Spleen (tissue), 7 donors: ENCODE results near the gene KAT8.
"Not testable (repeated sequence)": the region's sequence is repeated elsewhere in the genome, so short reads cannot be mapped to it uniquely, and the experiment has no call there.

Source experiments
- POLR2A ChIP-seq, 3 donors: fragments of 450-650 bp; IDR thresholded peaks; one replicate each; pipeline ENCODE4 v1.5.1; 2017; ENCODE audit warnings: antibody characterized with exemption in 3 of 3, mild to moderate bottlenecking in 1 of 3
- POLR2AphosphoS5 ChIP-seq, 3 donors: sonication (generic); formaldehyde crosslinking; IDR thresholded peaks; one replicate each; pipeline ENCODE4 v1.5.1; 2017; ENCODE audit warnings: antibody characterized with exemption in 3 of 3
- TF ChIP-seq, protein P1 (sequence below), 11 experiments: fragments of 200-600 bp in 7 of 11; fragments of 450-650 bp in 4 of 11; sonication (generic) in 4 of 11; IDR thresholded peaks in 8 of 11; conservative IDR thresholded peaks in 3 of 11; 1 replicate in 7 of 11; 2 replicates in 4 of 11; pipeline versions ENCODE4 v1.4.0 to v1.8.0; 2016 to 2021; ENCODE audit warnings: antibody characterized with exemption in 11 of 11, inconsistent platforms in 4 of 11, mild to moderate bottlenecking in 1 of 11
- donor health status: DM: no; HTN: no; CAD: no; lungs with moderate emphysema.
- donor health status: DM: no; HTN: no; CAD: no.
- donor health status: DM: no; HTN: no; CAD: no.

DNA sequence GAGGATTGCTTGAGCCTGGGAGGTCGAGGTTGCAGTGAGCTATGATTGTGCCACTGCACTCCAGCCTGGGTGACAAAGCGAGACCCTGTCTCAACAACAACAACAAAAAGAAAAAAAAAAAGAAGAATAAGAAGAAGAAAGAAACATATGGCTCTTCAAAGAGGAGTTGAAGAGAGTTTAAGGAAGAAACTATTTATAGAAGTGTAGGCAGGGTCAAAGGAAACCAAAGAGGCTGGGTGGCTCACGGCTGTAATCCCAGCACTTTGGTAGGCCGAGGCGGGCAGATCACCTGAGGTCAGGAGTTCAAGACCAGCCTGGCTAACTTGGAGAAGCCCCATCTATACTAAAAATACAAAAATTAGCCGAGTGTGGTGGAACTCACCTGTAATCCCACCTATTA lies 33.5 kb downstream of the KAT8 start:
- TF ChIP-seq, protein P1, sequence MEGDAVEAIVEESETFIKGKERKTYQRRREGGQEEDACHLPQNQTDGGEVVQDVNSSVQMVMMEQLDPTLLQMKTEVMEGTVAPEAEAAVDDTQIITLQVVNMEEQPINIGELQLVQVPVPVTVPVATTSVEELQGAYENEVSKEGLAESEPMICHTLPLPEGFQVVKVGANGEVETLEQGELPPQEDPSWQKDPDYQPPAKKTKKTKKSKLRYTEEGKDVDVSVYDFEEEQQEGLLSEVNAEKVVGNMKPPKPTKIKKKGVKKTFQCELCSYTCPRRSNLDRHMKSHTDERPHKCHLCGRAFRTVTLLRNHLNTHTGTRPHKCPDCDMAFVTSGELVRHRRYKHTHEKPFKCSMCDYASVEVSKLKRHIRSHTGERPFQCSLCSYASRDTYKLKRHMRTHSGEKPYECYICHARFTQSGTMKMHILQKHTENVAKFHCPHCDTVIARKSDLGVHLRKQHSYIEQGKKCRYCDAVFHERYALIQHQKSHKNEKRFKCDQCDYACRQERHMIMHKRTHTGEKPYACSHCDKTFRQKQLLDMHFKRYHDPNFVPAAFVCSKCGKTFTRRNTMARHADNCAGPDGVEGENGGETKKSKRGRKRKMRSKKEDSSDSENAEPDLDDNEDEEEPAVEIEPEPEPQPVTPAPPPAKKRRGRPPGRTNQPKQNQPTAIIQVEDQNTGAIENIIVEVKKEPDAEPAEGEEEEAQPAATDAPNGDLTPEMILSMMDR (IDR thresholded peaks at IDR 0.05 in 8 of 11, conservative IDR thresholded peaks at IDR 0.05 in 3 of 11): not testable (repeated sequence)
- not testable (repeated sequence) for TF ChIP-seq POLR2A, POLR2AphosphoS5 (IDR thresholded peaks at IDR 0.05)
